Mucosa of descending colon (tissue), 3 donors: Measurements from ENCODE around the gene RGCC. TPM values are rescaled to one million over a fixed set of nuclear protein-coding genes. Genes with fewer than 3 reads are reported as not detected.
A peak's percentile ranks its signal among the peaks of the same experiment; 100 is the strongest.

Experiments used
- ATAC-seq: fragments of 200-7000 bp; cut with Tn5 transposase; one replicate; pipeline ENCODE4 v1.9.1; 2020; ENCODE audit warnings: mild to moderate bottlenecking, moderate library complexity
- DNase-seq, 3 donors: peaks; one replicate each; pipeline ENCODE4 v3.0.0-alpha.2; 2020
- H3K36me3 ChIP-seq: fragments of 200-600 bp; one replicate; pipeline ENCODE4 v1.8.0; 2021; ENCODE audit warnings: low read depth, mild to moderate bottlenecking
- H3K4me1 ChIP-seq: fragments of 200-600 bp; one replicate; pipeline ENCODE4 v1.8.0; 2021; ENCODE audit warnings: low read depth, mild to moderate bottlenecking
- H3K4me3 ChIP-seq: fragments of 200-600 bp; one replicate; pipeline ENCODE4 v1.8.0; 2021; ENCODE audit warnings: mild to moderate bottlenecking
- H3K9me3 ChIP-seq: fragments of 200-600 bp; one replicate; pipeline ENCODE4 v1.8.0; 2021; ENCODE audit warnings: mild to moderate bottlenecking
- CTCF ChIP-seq: fragments of 200-600 bp; IDR thresholded peaks from one replicate; pipeline ENCODE4 v1.8.0; 2022; ENCODE audit warnings: antibody characterized with exemption, mild to moderate bottlenecking
- intact Hi-C, 2 donors: fragments of 100-400 bp; cut with DNase I in 1 of 2; cut with micrococcal nuclease in 1 of 2; formaldehyde crosslinking; loops; one replicate each; pipeline versions ENCODE4 v1.11.0 to v1.11.1; 2022; cut with DNase I, micrococcal nuclease
- total RNA-seq, 3 donors: library from RNA; stranded (reverse); fragmentation: NEBNext Ultra II Directional in 2 of 3; extraction: Animal tissue kit (Norgen Biotek cat#: 25700) in 2 of 3; gene quantifications; one replicate each; pipeline versions ENCODE4 v1.2.1 to v1.2.4, GENCODE V29; 2021 to 2023
- donor health status: DM: no; HTN: no; CAD: no; lungs with moderate emphysema.
- donor health status: DM: no; HTN: no; CAD: no.
- donor health status: DM: no; HTN: yes; CAD: no.

The RGCC gene
- total RNA-seq, 3 donors from 2014 or later = 2.5 to 14.0 (median 4.7) TPM

GRCh38 chr13:41465241-41465847, 8.0 kb downstream of the RGCC start:
- DNase-seq (peak; percentile 65 to 87 (median 68)), ATAC-seq (peak; percentile 89)
- Histone ChIP-seq H3K4me3 (no peak overlapping the region), H3K4me1 (no peaks in the 10 kb centered on the region), H3K9me3 (no peaks in the 10 kb centered on the region), H3K36me3 (no peaks in the 10 kb centered on the region)
- intact Hi-C loops = no loop called here
- TF ChIP-seq CTCF = no peak

GRCh38 chr13:41465898-41466320, 8.6 kb downstream of the RGCC start:
- H3K9me3 ChIP-seq = no peaks in the 10 kb centered on the region
- intact Hi-C loops = no loop called here
- DNase-seq (no peak), ATAC-seq (no peak)
- H3K4me3 ChIP-seq = no peak overlapping the region
- no peak for TF ChIP-seq CTCF
- no peaks in the 10 kb centered on the region for H3K4me1 ChIP-seq
- no peaks in the 10 kb centered on the region for H3K36me3 ChIP-seq

- intact Hi-C loops = no loop called here
- DNase-seq (no peak), ATAC-seq (no peak)
- no peak for TF ChIP-seq CTCF
- no peaks in the 10 kb centered on the region for H3K9me3 ChIP-seq
- H3K36me3 ChIP-seq = no peaks in the 10 kb centered on the region
- H3K4me3 ChIP-seq = no peak overlapping the region
- H3K4me1 ChIP-seq = no peaks in the 10 kb centered on the region
Measured at GRCh38 chr13:41467425-41467945, 10.1 kb downstream of the RGCC start.

GRCh38 chr13:41468631-41469030, 11.3 kb downstream of the RGCC start:
- H3K9me3 ChIP-seq = no peaks in the 10 kb centered on the region
- no peak overlapping the region for H3K4me3 ChIP-seq
- no peak for TF ChIP-seq CTCF
- DNase-seq = no peak
- ATAC-seq = no peak
- intact Hi-C loops = no loop called here
- H3K36me3 ChIP-seq = no peaks in the 10 kb centered on the region
- no peaks in the 10 kb centered on the region for H3K4me1 ChIP-seq

GRCh38 chr13:41470196-41470595, 12.8 kb downstream of the RGCC start:
- no peak for TF ChIP-seq CTCF
- no peak for DNase-seq
- no peak for ATAC-seq
- H3K4me3 ChIP-seq = no peak overlapping the region
- H3K9me3 ChIP-seq = no peaks in the 10 kb centered on the region
- no peaks in the 10 kb centered on the region for H3K4me1 ChIP-seq
- intact Hi-C loops = no loop called here
- no peaks in the 10 kb centered on the region for H3K36me3 ChIP-seq

- H3K4me1 ChIP-seq = no peaks in the 10 kb centered on the region
- no peaks in the 10 kb centered on the region for H3K36me3 ChIP-seq
- H3K9me3 ChIP-seq = no peaks in the 10 kb centered on the region
- no peak overlapping the region for H3K4me3 ChIP-seq
- no peak for TF ChIP-seq CTCF
- ATAC-seq (no peak), DNase-seq (no peak)
- intact Hi-C loops = no loop called here
Measured at GRCh38 chr13:41471785-41472184, 14.4 kb downstream of the RGCC start.
